GM18858 (cell line): Measurements from ENCODE around the gene ZCCHC24.

Source experiments
- ATAC-seq: cut with Tn5 transposase; IDR thresholded peaks from one replicate; pipeline ENCODE4 v1.9.1; 2021; ENCODE audit not compliant: unreplicated experiment

Gene ZCCHC24

GRCh38 chr10:79387466-79387973, 57.9 kb downstream of the ZCCHC24 start:
- ATAC-seq: no peak

DNA sequence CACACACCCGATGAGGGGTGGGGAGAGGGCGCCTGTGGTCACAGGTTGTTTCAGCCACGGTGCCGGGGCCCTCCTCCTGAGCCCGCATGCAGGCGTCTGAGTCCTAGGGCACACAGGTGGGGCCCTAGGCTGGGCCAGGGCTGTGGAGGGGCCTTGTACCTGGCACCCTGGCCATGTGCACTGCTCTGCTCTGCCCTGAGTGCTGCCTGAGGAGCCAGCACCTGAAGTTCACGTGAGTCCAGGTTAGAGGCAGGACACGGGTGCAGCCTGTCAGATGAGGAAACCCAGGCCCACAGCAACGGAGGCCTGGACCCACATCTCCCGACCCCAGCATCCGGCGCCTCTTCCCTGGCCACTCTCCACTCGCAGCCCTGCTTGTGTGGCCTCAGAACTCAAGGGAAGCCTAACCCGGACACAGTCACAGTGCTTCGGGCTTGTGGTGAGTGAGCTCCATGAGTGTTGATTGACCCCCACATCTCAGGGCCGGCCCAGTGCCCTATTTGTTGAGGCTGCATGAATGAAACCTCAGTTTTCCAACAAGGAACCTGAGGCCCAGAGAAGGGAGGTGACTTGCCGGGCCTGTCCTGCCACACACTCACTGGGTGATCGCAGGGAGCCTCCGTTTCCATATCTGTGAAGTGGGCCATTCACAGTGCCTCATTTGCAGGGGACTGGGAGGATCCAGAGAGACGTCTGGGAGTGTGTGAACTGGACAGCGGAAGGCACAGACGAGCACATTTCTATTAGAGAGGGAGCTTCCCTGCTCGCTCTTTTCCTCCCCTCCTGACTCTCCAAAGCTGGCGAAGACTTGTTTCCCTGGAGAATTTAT, 58.6 kb downstream of the ZCCHC24 start:
- no peak for ATAC-seq

GRCh38 chr10:79385804-79386531, 59.5 kb downstream of the ZCCHC24 start:
- no peak for ATAC-seq

DNA sequence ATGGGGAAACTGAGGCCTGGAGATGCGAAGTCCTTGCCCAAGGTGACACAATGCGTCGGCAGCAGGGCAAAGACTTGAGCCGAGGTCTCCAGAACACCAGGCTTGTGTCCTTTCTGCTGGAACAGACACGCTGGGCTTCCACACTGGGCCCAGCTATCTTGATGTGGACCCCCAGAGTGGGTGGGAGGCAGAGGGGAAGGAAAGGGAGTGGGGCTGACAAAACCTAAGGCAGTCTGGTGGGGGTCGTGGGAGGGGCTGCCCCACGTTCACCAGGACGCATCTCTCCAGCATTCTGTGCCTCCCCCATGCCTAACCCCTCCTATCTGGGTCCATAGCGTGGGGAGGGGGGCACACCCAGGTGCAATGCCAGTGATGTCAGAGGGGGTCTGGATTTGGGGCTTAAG, 60.0 kb downstream of the ZCCHC24 start:
- ATAC-seq: no peak

- no peak for ATAC-seq
Measured at GRCh38 chr10:79384773-79385391, 60.5 kb downstream of the ZCCHC24 start.

GRCh38 chr10:79383974-79384606, 61.3 kb downstream of the ZCCHC24 start:
- no peak for ATAC-seq

GRCh38 chr10:79382491-79382941, 62.9 kb downstream of the ZCCHC24 start:
- ATAC-seq: no peak

GRCh38 chr10:79381804-79382221, 63.6 kb downstream of the ZCCHC24 start:
- no peak for ATAC-seq

- ATAC-seq: no peak
Measured at GRCh38 chr10:79380946-79381721, 64.3 kb downstream of the ZCCHC24 start.

- ATAC-seq: no peak
Measured at GRCh38 chr10:79380125-79380945, 65.1 kb downstream of the ZCCHC24 start.

DNA sequence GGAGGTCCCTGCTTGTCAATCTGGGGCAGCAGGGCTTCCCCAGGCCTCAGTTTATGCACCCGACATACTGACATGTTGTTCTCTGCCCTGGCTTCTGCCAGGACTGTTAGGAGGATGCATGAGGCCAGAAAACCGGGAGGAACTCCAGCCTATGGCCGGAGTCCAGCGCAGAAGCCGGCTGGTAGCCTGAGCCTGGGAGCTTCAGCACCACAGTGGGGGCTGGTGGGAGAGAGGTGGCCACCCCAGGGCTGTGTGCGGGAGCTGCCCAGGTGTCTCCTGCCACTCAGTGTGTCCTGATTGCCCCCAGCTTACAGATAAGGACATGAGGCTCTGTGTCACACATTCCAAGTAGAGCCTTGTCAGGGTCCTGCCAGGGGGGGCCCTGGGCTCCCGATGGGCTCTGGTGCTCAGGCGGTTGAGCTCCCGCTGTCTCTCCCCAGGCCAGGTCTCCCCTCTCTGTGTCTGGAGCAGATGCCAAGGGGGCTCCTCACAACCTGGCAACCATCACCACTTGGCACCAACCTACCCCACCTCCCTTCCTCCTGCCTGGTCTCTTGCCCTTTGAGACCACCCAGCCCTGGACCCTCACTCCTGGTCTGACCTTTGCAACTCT, 65.8 kb downstream of the ZCCHC24 start:
- ATAC-seq: no peak

DNA sequence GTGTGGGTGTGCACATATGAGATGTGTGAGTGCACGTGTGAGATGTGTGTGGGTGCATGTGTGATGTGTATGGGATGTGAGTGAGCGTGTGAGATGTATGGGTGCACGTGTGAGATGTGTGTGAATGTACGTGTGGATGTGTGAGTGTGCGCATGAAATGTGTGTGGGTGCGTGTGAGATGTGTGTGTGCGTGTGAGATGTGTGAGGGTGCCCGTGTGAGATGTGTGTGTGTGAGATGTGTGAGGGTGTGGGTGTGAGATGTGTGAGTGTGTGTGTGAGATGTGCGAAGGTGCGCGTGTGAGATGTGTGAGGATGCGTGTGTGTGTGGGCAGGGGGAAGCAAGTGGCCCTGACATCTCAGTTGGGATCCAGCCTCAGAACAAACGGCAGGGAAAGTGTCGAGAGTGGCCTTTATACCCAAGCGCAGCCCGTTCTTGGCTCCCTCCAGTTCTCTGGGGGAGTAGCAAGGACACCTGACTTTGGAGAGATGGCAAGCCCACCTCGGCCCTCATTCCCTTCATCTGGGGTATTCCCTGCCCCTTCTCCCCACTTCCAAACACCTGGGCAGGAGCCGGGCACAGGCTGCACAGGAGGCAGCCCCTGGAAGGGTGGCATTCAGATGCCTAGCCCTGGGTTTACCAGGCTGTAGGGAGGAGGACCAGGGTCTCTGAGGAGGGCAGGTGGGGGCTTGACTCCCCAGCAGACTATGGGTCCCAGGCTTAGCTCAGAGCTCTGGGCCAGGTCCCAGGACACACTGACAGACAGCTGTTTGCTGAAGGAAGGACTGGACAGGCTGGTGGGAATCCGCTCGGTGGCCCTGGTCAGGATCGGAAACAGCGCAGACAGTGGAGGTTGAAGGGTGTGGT, 66.5 kb downstream of the ZCCHC24 start:
- no peak for ATAC-seq

DNA sequence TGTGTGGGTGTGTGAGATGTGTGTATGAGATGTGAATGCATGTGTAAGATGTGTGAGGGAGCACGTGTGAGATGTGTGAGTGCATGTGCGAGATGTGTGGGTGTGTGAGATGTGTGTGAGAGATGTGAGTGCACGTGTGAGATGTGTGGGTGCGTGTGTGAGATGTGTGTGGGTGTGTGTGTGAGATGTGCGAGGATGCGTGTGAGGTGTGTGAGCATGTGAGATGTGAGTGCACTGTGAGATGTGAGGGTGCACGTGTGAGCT, 67.1 kb downstream of the ZCCHC24 start:
- no peak for ATAC-seq

DNA sequence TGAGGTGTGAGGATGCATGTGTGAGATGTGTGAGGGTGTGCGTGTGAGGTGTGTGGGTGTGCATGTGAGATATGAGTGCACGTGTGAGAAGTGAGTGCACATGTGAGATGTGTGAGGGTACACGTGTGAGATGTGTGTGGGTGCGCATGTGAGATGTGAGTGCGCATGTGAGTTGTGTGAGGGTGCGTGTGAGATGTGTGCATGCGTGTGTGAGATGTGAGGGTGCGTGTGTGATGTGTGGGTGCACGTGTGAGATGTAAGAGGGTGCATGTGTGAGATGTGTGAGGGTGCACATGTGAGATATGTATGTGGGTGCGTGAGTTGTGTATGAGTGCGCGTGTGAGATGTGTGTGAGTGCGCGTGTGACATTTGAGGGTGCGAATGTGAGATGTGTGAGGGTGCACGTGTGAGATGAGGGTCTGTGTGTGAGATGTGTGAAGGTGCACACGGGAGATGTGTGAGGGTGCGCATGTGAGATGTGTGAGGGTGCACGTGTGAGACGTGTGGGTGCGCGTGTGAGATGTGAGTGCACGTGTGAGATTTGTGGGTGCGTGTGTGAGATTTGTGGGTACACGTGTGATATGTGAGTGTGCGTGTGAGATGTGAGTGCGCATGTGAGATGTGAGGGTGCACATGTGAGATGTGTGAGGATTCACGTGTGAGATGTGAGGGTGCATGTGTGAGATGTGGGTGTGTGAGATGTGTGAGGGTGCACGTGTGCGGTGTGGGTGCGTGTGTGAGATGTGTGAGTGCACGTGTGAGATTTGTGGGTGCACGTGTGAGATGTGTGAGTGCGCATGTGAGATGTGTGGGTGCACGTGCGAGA, 67.7 kb downstream of the ZCCHC24 start:
- ATAC-seq: no peak

GRCh38 chr10:79376751-79377556, 68.5 kb downstream of the ZCCHC24 start:
- ATAC-seq: no peak

GRCh38 chr10:79376078-79376628, 69.3 kb downstream of the ZCCHC24 start:
- ATAC-seq: no peak
